Measurements from ENCODE around the gene CKMT2.

CKMT2 gene

GRCh38 chr5:81303563-81303962, 70.4 kb downstream of the CKMT2 start:
- CTCF ChIA-PET: interaction anchor here (0.8 to 2.9 kb wide), 4 partner anchors 10 to 922 kb away, joined by 3 to 14 read pairs (median 3); no protein-coding TSS in a partner anchor
- TF ChIP-seq CTCF (IDR thresholded peaks at IDR 0.05; ENCODE audit: insufficient read depth, low read length, missing control alignments): no peak
- no peak overlapping the region for H3K4me3 ChIP-seq (ENCODE audit: low read depth, low read length)
- POLR2A ChIA-PET: no interaction called here
- no peak for DNase-seq (ENCODE audit: low read depth, low spot score)

DNA sequence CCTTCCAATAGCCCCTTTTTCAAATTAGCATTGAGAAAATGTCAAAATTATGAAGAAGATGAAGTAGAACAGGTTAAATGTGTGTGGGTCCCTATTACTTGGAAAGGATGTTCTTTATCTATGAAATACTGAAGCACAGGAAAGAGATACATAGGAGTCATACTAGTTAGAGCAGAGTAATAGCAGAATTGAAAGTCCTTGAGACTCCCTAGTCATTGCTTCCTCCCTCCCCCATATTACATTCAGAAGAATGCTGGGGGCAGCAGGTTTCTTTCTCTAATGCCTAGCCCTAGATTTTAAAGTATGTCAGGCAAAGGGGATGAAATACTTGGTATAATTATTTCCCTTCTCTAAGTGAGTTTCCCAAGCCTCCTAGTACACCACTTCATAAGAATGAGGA, 72.7 kb downstream of the CKMT2 start:
- TF ChIP-seq CTCF (IDR thresholded peaks at IDR 0.05; ENCODE audit: insufficient read depth, low read length, missing control alignments): no peak
- ChIA-PET CTCF (no interaction called here), POLR2A (interaction anchor here (0.5 kb wide), 1 partner anchor 14 kb away, joined by 3 read pairs; no protein-coding TSS in a partner anchor)
- no peak overlapping the region for H3K4me3 ChIP-seq (ENCODE audit: low read depth, low read length)
- no peak for DNase-seq (ENCODE audit: low read depth, low spot score)

DNA sequence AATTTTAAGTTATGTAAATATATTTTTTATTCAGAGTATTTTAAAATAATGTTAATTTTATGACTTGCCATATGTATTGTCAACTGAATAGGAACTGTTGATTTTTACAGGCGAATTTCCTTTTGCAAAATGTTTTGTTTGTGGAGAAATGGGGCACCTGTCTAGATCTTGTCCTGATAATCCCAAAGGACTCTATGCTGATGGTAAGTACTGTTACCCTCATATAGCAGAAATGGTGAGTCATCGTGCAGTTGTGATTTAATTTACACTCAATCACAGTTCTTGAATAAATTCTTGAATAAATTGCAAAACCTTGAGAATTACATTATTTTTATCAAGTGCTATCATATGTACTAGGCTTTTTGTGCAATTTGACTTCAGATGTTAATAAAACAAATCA, 75.7 kb downstream of the CKMT2 start:
- H3K4me3 ChIP-seq (ENCODE audit: low read depth, low read length): no peak overlapping the region
- TF ChIP-seq CTCF (IDR thresholded peaks at IDR 0.05; ENCODE audit: insufficient read depth, low read length, missing control alignments): no peak
- ChIA-PET CTCF (interaction anchor here (3.4 kb wide), 1 partner anchor 9 kb away, joined by 29 read pairs; the partner anchor contains the start of gene ZCCHC9), POLR2A (no interaction called here)
- no peak for DNase-seq (ENCODE audit: low read depth, low spot score)

DNA sequence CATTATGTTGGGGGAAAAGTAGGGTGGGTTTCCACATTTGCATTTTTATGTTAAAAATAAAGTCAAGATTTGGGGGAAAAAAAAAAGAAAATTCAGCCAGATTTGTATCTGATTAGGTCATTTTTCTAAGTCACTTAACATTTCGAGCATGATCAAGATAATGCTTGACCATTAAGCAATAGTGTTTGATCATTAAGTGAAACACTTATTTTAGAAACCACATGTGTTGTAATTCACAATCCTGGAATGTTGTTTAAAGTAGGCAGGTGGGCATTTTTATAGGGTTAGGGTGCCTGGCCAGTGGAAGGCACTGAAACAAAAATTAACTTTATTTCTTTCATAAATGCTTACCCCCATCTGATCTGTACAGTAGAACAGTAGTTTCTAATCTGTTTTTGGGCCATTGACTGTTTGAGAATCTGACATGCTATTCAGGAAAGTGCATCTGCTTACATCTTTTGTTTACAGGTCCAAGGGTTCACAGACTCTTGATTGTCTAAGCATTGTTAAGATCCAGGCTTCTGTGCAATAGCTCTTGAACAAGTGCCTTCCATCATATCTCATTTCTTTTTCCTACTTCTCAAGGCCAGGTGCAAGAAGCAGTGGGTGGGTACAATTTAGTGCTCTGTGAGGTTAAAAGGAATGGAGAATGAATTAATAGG, 77.4 kb downstream of the CKMT2 start:
- no peak for DNase-seq (ENCODE audit: low read depth, low spot score)
- H3K4me3 ChIP-seq (ENCODE audit: low read depth, low read length): no peak overlapping the region
- CTCF ChIA-PET: interaction anchor here (3.4 kb wide), 1 partner anchor 11 kb away, joined by 29 read pairs; the partner anchor contains the start of gene ZCCHC9
- TF ChIP-seq CTCF (IDR thresholded peaks at IDR 0.05; ENCODE audit: insufficient read depth, low read length, missing control alignments): no peak
- POLR2A ChIA-PET: no interaction called here

- no peak for DNase-seq (ENCODE audit: low read depth, low spot score)
Measured at GRCh38 chr5:81313278-81313677, 80.2 kb downstream of the CKMT2 start.

More at GRCh38 chr5:81313278-81313677, 80.2 kb downstream of the CKMT2 start:
- CTCF ChIA-PET: interaction anchor here (3.3 to 3.8 kb wide), 2 partner anchors 10 to 15 kb away, joined by 14 to 30 read pairs; partner anchors contain the start of gene ZCCHC9
- POLR2A ChIA-PET: interaction anchor here (0.7 kb wide), 1 partner anchor 11 kb away, joined by 3 read pairs; no protein-coding TSS in a partner anchor
- H3K4me3 ChIP-seq (ENCODE audit: low read depth, low read length): no peak overlapping the region
- no peak for TF ChIP-seq CTCF (IDR thresholded peaks at IDR 0.05; ENCODE audit: insufficient read depth, low read length, missing control alignments)
